ENCODE data around the gene PRDM16.

DNA sequence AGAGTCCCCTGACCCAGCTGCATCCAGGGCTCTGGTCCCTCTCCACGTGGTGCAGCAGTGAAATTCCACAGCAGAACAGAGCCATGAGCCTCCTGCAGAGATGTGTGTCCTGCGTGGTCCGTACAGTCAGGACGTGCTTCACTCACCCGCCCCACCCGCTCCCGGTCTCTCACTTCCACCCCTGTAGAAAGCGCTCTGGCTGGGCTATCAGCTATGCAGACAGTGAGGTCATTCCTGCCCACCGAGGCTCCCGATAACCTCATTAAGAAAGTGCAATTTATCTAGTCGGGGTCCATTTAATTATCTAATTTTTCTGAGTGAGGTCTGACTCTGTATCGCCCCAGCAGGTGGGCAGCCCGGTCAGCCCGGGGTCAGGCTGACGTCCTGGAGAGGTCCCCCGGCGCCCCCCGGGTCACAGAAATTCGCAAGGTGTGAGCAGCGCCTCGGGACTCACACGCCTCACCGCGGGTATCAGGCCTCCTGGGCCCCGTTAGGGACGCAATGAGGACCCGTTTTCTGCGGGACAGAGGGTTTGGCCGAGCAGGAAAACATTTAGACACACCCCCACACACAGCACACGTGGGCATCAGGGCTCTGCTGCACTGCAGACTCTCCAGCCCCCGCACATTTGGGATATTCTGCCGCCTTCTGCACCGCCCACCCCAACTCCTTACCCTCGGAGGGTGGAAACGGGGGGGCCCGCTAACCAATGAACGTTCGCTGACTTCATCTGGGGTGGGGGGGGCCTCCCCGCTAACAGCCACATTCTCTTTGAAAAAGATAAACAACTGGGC, 76.7 kb downstream of the PRDM16 start:
- TF ChIP-seq CTCF (conservative IDR thresholded peaks at IDR 0.05; ENCODE audit: low read length) (no peak), EZH2phosphoT487 (IDR thresholded peaks at IDR 0.05; ENCODE audit: borderline replicate concordance) (no peak)
